Measurements from ENCODE around the gene PSEN1. TPM values are rescaled to one million over a fixed set of nuclear protein-coding genes. Genes with fewer than 3 reads are reported as not detected.

PSEN1 gene
- total RNA-seq, 1 experiment from 2014 or later: 49.9 TPM

- no peak overlapping the region for H3K14ac ChIP-seq (ENCODE audit: insufficient read depth, low read length)
- H3K9ac ChIP-seq (ENCODE audit: extremely low read depth, insufficient read length, low read length): no peak overlapping the region
- no peaks in the 10 kb centered on the region for H3K27me3 ChIP-seq (ENCODE audit: insufficient read depth, low read length)
- H2AK5ac ChIP-seq (ENCODE audit: insufficient read length, low read length): no peak overlapping the region
- no peaks in the 10 kb centered on the region for H3K79me1 ChIP-seq (ENCODE audit: insufficient read depth, low read depth, low read length, poor library complexity, severe bottlenecking)
- Mint-ChIP-seq H3K4me1 (peaks cover 46 to 51% of the 10 kb centered on the region in 2 experiments), H3K4me3 (no peak overlapping the region), H3K27me3 (ENCODE audit: low read depth) (no peaks in the 10 kb centered on the region; the same call in 1 of the 2 replicates), H3K36me3 (ENCODE audit: insufficient read depth in 1 of 3, low read depth in 3 of 3) (peaks cover 17 to 49% (median 34%) of the 10 kb centered on the region in 3 experiments; a peak in 6 of 7 replicates), H3K9me3 (no peaks in the 10 kb centered on the region), H3K27ac (peak overlapping the region; percentile 0 to 94 (median 22); a peak in 4 of 7 replicates)
- no peaks in the 10 kb centered on the region for H4K20me1 ChIP-seq (ENCODE audit: control insufficient read depth, insufficient read depth, insufficient read length)
- DNase-seq: no peak
- no peaks in the 10 kb centered on the region for H3K9me3 ChIP-seq (ENCODE audit: control insufficient read depth, low read depth, low read length)
- no peak overlapping the region for H3K4ac ChIP-seq (ENCODE audit: low read depth, low read length)
- H3K4me1 ChIP-seq (ENCODE audit: insufficient read depth, low read length): no peaks in the 10 kb centered on the region
- H4K8ac ChIP-seq (replicated peaks; ENCODE audit: insufficient read length, low read depth, low read length): no peak overlapping the region
- no peak overlapping the region for H2AFZ ChIP-seq (ENCODE audit: low read length)
- H3K4me2 ChIP-seq (ENCODE audit: insufficient read depth, insufficient read length, low read length): peak overlapping the region; percentile 18
- H2BK120ac ChIP-seq (ENCODE audit: low read depth, low read length, poor library complexity, severe bottlenecking): no peak overlapping the region
- no peak overlapping the region for H2BK12ac ChIP-seq (ENCODE audit: insufficient read length, low read depth, low read length)
- no peak overlapping the region for H3K23ac ChIP-seq (ENCODE audit: insufficient read length, low read depth, low read length)
- no peaks in the 10 kb centered on the region for H3K79me2 ChIP-seq (ENCODE audit: insufficient read depth, low read length)
- no peak overlapping the region for H3K56ac ChIP-seq (ENCODE audit: insufficient read length, low read depth, low read length)
- peak overlapping the region; percentile 53 for H3K27ac ChIP-seq (ENCODE audit: insufficient read length, low read depth, low read length)
- no peak overlapping the region for H3T11ph ChIP-seq (ENCODE audit: low read length)
- H3K18ac ChIP-seq (ENCODE audit: insufficient read length, low read depth, low read length): no peak overlapping the region
- TF ChIP-seq CTCF (conservative IDR thresholded peaks at IDR 0.05): no peak
- no peak overlapping the region for H2BK20ac ChIP-seq (ENCODE audit: low read depth, low read length, poor library complexity, severe bottlenecking)
- H3K23me2 ChIP-seq (ENCODE audit: insufficient read length, low read depth, low read length, poor library complexity, severe bottlenecking): no peaks in the 10 kb centered on the region
- H4K5ac ChIP-seq (ENCODE audit: insufficient read length, low read depth, low read length): no peak overlapping the region
- no peak overlapping the region for H4K91ac ChIP-seq (ENCODE audit: insufficient read length, low read depth, low read length)
- H2BK5ac ChIP-seq (ENCODE audit: insufficient read length, low read length): no peak overlapping the region
- no CpG with 5 or more reads among the region's 5 CpGs for WGBS (ENCODE audit: extremely low coverage, insufficient read length, low lambda C conversion rate)
- no peak overlapping the region for H2BK15ac ChIP-seq (ENCODE audit: low read depth, low read length)
Observed at GRCh38 chr14:73125169-73125588, 11.1 kb upstream of the PSEN1 start.
